Neural progenitor cell (in vitro differentiated cells): ENCODE data around the gene DOK7. TPM values are rescaled to one million over a fixed set of nuclear protein-coding genes. Genes with fewer than 3 reads are reported as not detected.
"Not testable (repeated sequence)": the region's sequence is repeated elsewhere in the genome, so short reads cannot be mapped to it uniquely, and the experiment has no call there.

Source experiments
- DNase-seq: peaks from one replicate; pipeline ENCODE4 v3.0.0-alpha.2; 2016; ENCODE audit warnings: low spot score
- H2AFZ ChIP-seq: fragments of 200-600 bp; sonication (generic); replicated peaks from 2 replicates; pipeline ENCODE4 v1.6.1; 2016; ENCODE audit warnings: antibody characterized with exemption
- H3F3A ChIP-seq: fragments of 200-600 bp; sonication (generic); 2 replicates; pipeline ENCODE4 v1.6.1; 2016; ENCODE audit warnings: antibody characterized with exemption, low read depth
- H3K27ac ChIP-seq: fragments of 200-600 bp; sonication (generic); 2 replicates; pipeline ENCODE4 v1.5.1; 2016; ENCODE audit warnings: mild to moderate bottlenecking
- H3K27me3 ChIP-seq: fragments of 200-600 bp; sonication (generic); 2 replicates; pipeline ENCODE4 v1.6.1; 2016; ENCODE audit warnings: mild to moderate bottlenecking, moderate library complexity
- H3K36me3 ChIP-seq: fragments of 200-600 bp; sonication (generic); 2 replicates; pipeline ENCODE4 v1.5.1; 2016
- H3K4me1 ChIP-seq: fragments of 200-600 bp; sonication (generic); 2 replicates; pipeline ENCODE4 v1.6.1; 2016; ENCODE audit warnings: mixed run types
- H3K4me2 ChIP-seq: fragments of 200-600 bp; sonication (generic); 2 replicates; pipeline ENCODE4 v1.6.1; 2016
- H3K4me3 ChIP-seq: fragments of 200-600 bp; sonication (generic); 2 replicates; pipeline ENCODE4 v1.5.1; 2016
- H3K79me2 ChIP-seq: fragments of 200-600 bp; sonication (generic); 2 replicates; pipeline ENCODE4 v1.6.1; 2016; ENCODE audit warnings: low read depth
- H3K9ac ChIP-seq: fragments of 200-600 bp; sonication (generic); 2 replicates; pipeline ENCODE4 v1.6.1; 2016
- H3K9me3 ChIP-seq: fragments of 200-600 bp; sonication (generic); 2 replicates; pipeline ENCODE4 v1.5.1; 2016; ENCODE audit warnings: low read depth
- H4K20me1 ChIP-seq: fragments of 200-600 bp; sonication (generic); 2 replicates; pipeline ENCODE4 v1.6.1; 2016; ENCODE audit warnings: low read depth
- H3K27ac Mint-ChIP-seq: 3 replicates; pipeline ENCODE4 v1.8.0; 2021; ENCODE audit warnings: mixed read lengths
- H3K27me3 Mint-ChIP-seq: 2 replicates; pipeline ENCODE4 v1.8.0; 2022; ENCODE audit warnings: low read depth, mild to moderate bottlenecking, inconsistent platforms, moderate library complexity, mixed read lengths; ENCODE audit not compliant: insufficient read depth
- H3K36me3 Mint-ChIP-seq: 3 replicates; pipeline ENCODE4 v1.8.0; 2021; ENCODE audit warnings: mixed read lengths
- H3K4me1 Mint-ChIP-seq: 3 replicates; pipeline ENCODE4 v1.8.0; 2021; ENCODE audit warnings: mixed read lengths
- H3K4me3 Mint-ChIP-seq: 3 replicates; pipeline ENCODE4 v1.8.0; 2021; ENCODE audit warnings: mild to moderate bottlenecking, moderate library complexity, mixed read lengths
- H3K9me3 Mint-ChIP-seq: 3 replicates; pipeline ENCODE4 v1.8.0; 2020; ENCODE audit warnings: mixed read lengths
- CTCF ChIP-seq: fragments of 200-600 bp; sonication (generic); IDR thresholded peaks from 2 replicates; pipeline ENCODE4 v1.5.1; 2017; ENCODE audit warnings: antibody characterized with exemption, mild to moderate bottlenecking
- EZH2 ChIP-seq: fragments of 200-600 bp; sonication (generic); IDR thresholded peaks from 2 replicates; pipeline ENCODE4 v1.6.1; 2017; ENCODE audit warnings: antibody characterized with exemption, mild to moderate bottlenecking, moderate library complexity
- EZH2phosphoT487 ChIP-seq: fragments of 200-600 bp; sonication (generic); IDR thresholded peaks from 2 replicates; pipeline ENCODE4 v1.6.1; 2017; ENCODE audit warnings: antibody characterized with exemption
- total RNA-seq: library from RNA; depleted of rRNA; stranded (reverse); fragments of >200 nt; gene quantifications from 2 replicates; pipeline ENCODE4 v1.2.3, GENCODE V29; 2015; ENCODE audit warnings: low replicate concordance

Gene DOK7
- total RNA-seq, 1 donor from 2014 or later: not detected

DNA sequence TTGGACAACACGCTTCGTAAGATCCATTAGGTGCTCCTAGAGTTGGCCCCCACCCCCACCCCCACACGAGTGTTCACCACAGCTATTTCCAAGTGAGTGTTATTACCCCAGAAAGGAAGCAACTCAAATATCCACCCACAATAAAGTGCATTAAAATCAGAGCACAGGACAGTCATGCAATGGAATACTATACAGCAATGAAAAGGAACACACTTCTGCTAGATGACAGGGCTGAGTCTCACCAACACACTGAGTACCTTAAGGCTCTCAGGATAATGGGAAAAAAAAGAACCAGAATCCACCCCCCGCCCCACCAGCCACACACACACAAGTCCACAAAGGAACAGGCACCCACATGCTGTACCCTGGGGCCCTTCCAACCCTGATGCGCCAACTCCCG lies 48.1 kb downstream of the DOK7 start:
- H3K27ac Mint-ChIP-seq: no peak overlapping the region
- peaks cover 3% of the 10 kb centered on the region for H3K27me3 Mint-ChIP-seq
- peaks cover 40% of the 10 kb centered on the region for H3K36me3 Mint-ChIP-seq
- Histone ChIP-seq H2AFZ (no peak overlapping the region), H3K36me3 (peaks cover 3% of the 10 kb centered on the region), H4K20me1 (peaks cover 42% of the 10 kb centered on the region), H3K4me3 (no peak overlapping the region), H3K4me2 (no peak overlapping the region), H3K27me3 (no peaks in the 10 kb centered on the region), H3K27ac (no peak overlapping the region), H3K4me1 (no peaks in the 10 kb centered on the region), H3F3A (no peaks in the 10 kb centered on the region), H3K9ac (no peak overlapping the region), H3K79me2 (no peaks in the 10 kb centered on the region), H3K9me3 (no peaks in the 10 kb centered on the region)
- no peak for DNase-seq
- no peak overlapping the region for H3K4me3 Mint-ChIP-seq
- no peaks in the 10 kb centered on the region for H3K4me1 Mint-ChIP-seq
- TF ChIP-seq CTCF (no peak), EZH2 (no peak), EZH2phosphoT487 (no peak)
- no peaks in the 10 kb centered on the region for H3K9me3 Mint-ChIP-seq

- H3K36me3 Mint-ChIP-seq: peaks cover 40% of the 10 kb centered on the region
- peaks cover 38% of the 10 kb centered on the region for H4K20me1 ChIP-seq
- not testable (repeated sequence) for H3K9ac ChIP-seq, H3K4me2 ChIP-seq, H3K4me1 ChIP-seq, DNase-seq, H3K36me3 ChIP-seq, H3K79me2 ChIP-seq, H2AFZ ChIP-seq, H3F3A ChIP-seq, H3K9me3 Mint-ChIP-seq, H3K27ac ChIP-seq, H3K27me3 ChIP-seq, H3K4me3 Mint-ChIP-seq, H3K27ac Mint-ChIP-seq, H3K9me3 ChIP-seq, H3K4me1 Mint-ChIP-seq, H3K4me3 ChIP-seq, H3K27me3 Mint-ChIP-seq
These were observed 48.5 kb downstream of the DOK7 start for GRCh38 chr4:3511601-3512000.

- TF ChIP-seq CTCF (no peak), EZH2 (no peak), EZH2phosphoT487 (no peak)
- H3K4me3 Mint-ChIP-seq: no peak overlapping the region
- no peak overlapping the region for H3K27ac Mint-ChIP-seq
- H3K4me2 ChIP-seq: no peak overlapping the region
- no peak overlapping the region for H3K4me3 ChIP-seq
- H3K9ac ChIP-seq: no peak overlapping the region
- H3K36me3 ChIP-seq: peaks cover 3% of the 10 kb centered on the region
- H3K4me1 Mint-ChIP-seq: no peaks in the 10 kb centered on the region
- no peaks in the 10 kb centered on the region for H3K9me3 ChIP-seq
- DNase-seq: no peak
- H4K20me1 ChIP-seq: peaks cover 33% of the 10 kb centered on the region
- no peak overlapping the region for H3K27ac ChIP-seq
- H3K36me3 Mint-ChIP-seq: peaks cover 41% of the 10 kb centered on the region
- no peaks in the 10 kb centered on the region for H3K27me3 ChIP-seq
- H3K9me3 Mint-ChIP-seq: no peaks in the 10 kb centered on the region
- no peak overlapping the region for H2AFZ ChIP-seq
- peaks cover 3% of the 10 kb centered on the region for H3K27me3 Mint-ChIP-seq
- H3K4me1 ChIP-seq: no peaks in the 10 kb centered on the region
- no peaks in the 10 kb centered on the region for H3F3A ChIP-seq
- H3K79me2 ChIP-seq: no peaks in the 10 kb centered on the region
These were observed 49.2 kb downstream of the DOK7 start for GRCh38 chr4:3512279-3512678.

- no peak overlapping the region for H3K27ac Mint-ChIP-seq
- no peaks in the 10 kb centered on the region for H3K9me3 ChIP-seq
- no peaks in the 10 kb centered on the region for H3F3A ChIP-seq
- H3K36me3 Mint-ChIP-seq: peaks cover 43% of the 10 kb centered on the region
- no peak for DNase-seq
- no peak overlapping the region for H3K9ac ChIP-seq
- no peaks in the 10 kb centered on the region for H3K79me2 ChIP-seq
- H2AFZ ChIP-seq: no peak overlapping the region
- peaks cover under 1% of the 10 kb centered on the region for H3K36me3 ChIP-seq
- peaks cover 3% of the 10 kb centered on the region for H3K27me3 Mint-ChIP-seq
- TF ChIP-seq CTCF (no peak), EZH2 (no peak), EZH2phosphoT487 (no peak)
- no peak overlapping the region for H3K27ac ChIP-seq
- no peak overlapping the region for H3K4me3 Mint-ChIP-seq
- no peaks in the 10 kb centered on the region for H3K27me3 ChIP-seq
- no peak overlapping the region for H3K4me2 ChIP-seq
- peaks cover 30% of the 10 kb centered on the region for H4K20me1 ChIP-seq
- no peaks in the 10 kb centered on the region for H3K4me1 Mint-ChIP-seq
- H3K4me1 ChIP-seq: no peaks in the 10 kb centered on the region
- no peaks in the 10 kb centered on the region for H3K9me3 Mint-ChIP-seq
- no peak overlapping the region for H3K4me3 ChIP-seq
These were observed 49.6 kb downstream of the DOK7 start for GRCh38 chr4:3512719-3513118.
